Measurements from ENCODE around the gene INHBA. TPM values are rescaled to one million over a fixed set of nuclear protein-coding genes. Genes with fewer than 3 reads are reported as not detected.
A peak's percentile ranks its signal among the peaks of the same experiment; 100 is the strongest.

Gene INHBA
- total and polyA plus RNA-seq, 2 experiments from 2014 or later = 0.94 to 1.3 TPM

DNA sequence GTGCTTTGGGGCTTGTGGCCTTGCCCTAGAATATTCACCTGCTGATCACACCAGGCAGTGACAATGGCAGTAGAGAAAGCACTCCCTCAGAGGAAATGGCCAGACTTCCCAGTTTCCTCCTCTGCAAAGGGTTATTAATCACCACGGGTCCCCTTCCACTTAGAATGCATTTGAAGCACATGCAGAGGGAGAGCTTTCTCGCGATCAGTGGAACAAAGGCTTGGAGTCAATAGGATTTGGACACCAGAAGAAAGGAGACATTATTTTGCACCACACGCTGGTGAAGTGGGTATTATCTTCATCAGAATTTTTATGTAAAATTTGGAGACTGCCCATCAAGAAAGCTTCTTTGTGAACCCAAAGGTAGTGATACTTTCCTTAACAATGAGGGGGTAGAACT, 35.4 kb upstream of the INHBA start:
- no peaks in the 10 kb centered on the region for H3K27me3 ChIP-seq (ENCODE audit: insufficient read depth)
- no peaks in the 10 kb centered on the region for H3K27me3 Mint-ChIP-seq (ENCODE audit: insufficient read depth, low read depth, poor library complexity)
- no peak overlapping the region for H3K27ac ChIP-seq (ENCODE audit: low read depth)
- no peak overlapping the region for H3K27ac Mint-ChIP-seq
- no peak overlapping the region for H3K4me3 ChIP-seq
- no peak for ATAC-seq
- no peak overlapping the region for H3K4me2 ChIP-seq
- H2AFZ ChIP-seq = peak overlapping the region; percentile 19; the same call in 1 of the 2 replicates
- H3K4me3 Mint-ChIP-seq = no peak overlapping the region
- TF ChIP-seq JUNB (IDR thresholded peaks at IDR 0.05; ENCODE audit: unreplicated experiment) (no peak), STAT1 (IDR thresholded peaks at IDR 0.05; ENCODE audit: unreplicated experiment) (no peak), ZNF114 (CRISPR knock-in tag; IDR thresholded peaks at IDR 0.05) (no peak), CREB1 (CRISPR knock-in tag; IDR thresholded peaks at IDR 0.05; ENCODE audit: low read depth) (no peak)
- TF ChIP-seq, protein P1, sequence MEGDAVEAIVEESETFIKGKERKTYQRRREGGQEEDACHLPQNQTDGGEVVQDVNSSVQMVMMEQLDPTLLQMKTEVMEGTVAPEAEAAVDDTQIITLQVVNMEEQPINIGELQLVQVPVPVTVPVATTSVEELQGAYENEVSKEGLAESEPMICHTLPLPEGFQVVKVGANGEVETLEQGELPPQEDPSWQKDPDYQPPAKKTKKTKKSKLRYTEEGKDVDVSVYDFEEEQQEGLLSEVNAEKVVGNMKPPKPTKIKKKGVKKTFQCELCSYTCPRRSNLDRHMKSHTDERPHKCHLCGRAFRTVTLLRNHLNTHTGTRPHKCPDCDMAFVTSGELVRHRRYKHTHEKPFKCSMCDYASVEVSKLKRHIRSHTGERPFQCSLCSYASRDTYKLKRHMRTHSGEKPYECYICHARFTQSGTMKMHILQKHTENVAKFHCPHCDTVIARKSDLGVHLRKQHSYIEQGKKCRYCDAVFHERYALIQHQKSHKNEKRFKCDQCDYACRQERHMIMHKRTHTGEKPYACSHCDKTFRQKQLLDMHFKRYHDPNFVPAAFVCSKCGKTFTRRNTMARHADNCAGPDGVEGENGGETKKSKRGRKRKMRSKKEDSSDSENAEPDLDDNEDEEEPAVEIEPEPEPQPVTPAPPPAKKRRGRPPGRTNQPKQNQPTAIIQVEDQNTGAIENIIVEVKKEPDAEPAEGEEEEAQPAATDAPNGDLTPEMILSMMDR (conservative IDR thresholded peaks at IDR 0.05; ENCODE audit: low read depth in 2 of 2) = no peak
- TF ChIP-seq, protein P2, sequence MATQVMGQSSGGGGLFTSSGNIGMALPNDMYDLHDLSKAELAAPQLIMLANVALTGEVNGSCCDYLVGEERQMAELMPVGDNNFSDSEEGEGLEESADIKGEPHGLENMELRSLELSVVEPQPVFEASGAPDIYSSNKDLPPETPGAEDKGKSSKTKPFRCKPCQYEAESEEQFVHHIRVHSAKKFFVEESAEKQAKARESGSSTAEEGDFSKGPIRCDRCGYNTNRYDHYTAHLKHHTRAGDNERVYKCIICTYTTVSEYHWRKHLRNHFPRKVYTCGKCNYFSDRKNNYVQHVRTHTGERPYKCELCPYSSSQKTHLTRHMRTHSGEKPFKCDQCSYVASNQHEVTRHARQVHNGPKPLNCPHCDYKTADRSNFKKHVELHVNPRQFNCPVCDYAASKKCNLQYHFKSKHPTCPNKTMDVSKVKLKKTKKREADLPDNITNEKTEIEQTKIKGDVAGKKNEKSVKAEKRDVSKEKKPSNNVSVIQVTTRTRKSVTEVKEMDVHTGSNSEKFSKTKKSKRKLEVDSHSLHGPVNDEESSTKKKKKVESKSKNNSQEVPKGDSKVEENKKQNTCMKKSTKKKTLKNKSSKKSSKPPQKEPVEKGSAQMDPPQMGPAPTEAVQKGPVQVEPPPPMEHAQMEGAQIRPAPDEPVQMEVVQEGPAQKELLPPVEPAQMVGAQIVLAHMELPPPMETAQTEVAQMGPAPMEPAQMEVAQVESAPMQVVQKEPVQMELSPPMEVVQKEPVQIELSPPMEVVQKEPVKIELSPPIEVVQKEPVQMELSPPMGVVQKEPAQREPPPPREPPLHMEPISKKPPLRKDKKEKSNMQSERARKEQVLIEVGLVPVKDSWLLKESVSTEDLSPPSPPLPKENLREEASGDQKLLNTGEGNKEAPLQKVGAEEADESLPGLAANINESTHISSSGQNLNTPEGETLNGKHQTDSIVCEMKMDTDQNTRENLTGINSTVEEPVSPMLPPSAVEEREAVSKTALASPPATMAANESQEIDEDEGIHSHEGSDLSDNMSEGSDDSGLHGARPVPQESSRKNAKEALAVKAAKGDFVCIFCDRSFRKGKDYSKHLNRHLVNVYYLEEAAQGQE (IDR thresholded peaks at IDR 0.05; ENCODE audit: unreplicated experiment) = no peak
- H3K4me1 ChIP-seq (ENCODE audit: insufficient read depth) = no peaks in the 10 kb centered on the region
- peaks cover 7% of the 10 kb centered on the region; the same call in 1 of the 3 replicates for H3K4me1 Mint-ChIP-seq
- no peaks in the 10 kb centered on the region for H3K79me2 ChIP-seq (replicated peaks; ENCODE audit: insufficient read depth)
- H3K9me3 Mint-ChIP-seq = peaks cover 12% of the 10 kb centered on the region
- no peaks in the 10 kb centered on the region; the same call in none of the 2 replicates for H3K9me2 ChIP-seq (ENCODE audit: insufficient read depth)
- no peak for DNase-seq (ENCODE audit: low spot score)
- no peaks in the 10 kb centered on the region for H3F3A ChIP-seq (replicated peaks; ENCODE audit: low read depth)
- no peaks in the 10 kb centered on the region for H4K20me1 ChIP-seq (replicated peaks; ENCODE audit: insufficient read depth)
- peaks cover 11% of the 10 kb centered on the region for H3K36me3 Mint-ChIP-seq (ENCODE audit: low read depth)
- H3K36me3 ChIP-seq (ENCODE audit: insufficient read depth) = peaks cover 6% of the 10 kb centered on the region; the same call in 1 of the 2 replicates

- Mint-ChIP-seq H3K9me3 (no peaks in the 10 kb centered on the region), H3K27ac (no peak overlapping the region), H3K27me3 (ENCODE audit: insufficient read depth, low read depth, poor library complexity) (peaks cover 2% of the 10 kb centered on the region), H3K4me3 (no peak overlapping the region), H3K4me1 (peaks cover 12% of the 10 kb centered on the region; the same call in 2 of the 3 replicates), H3K36me3 (ENCODE audit: low read depth) (no peaks in the 10 kb centered on the region)
- no peak overlapping the region for H3K27ac ChIP-seq (ENCODE audit: low read depth)
- H3K4me1 ChIP-seq (ENCODE audit: insufficient read depth) = no peaks in the 10 kb centered on the region
- no peak overlapping the region for H3K4me2 ChIP-seq
- ATAC-seq (no peak), DNase-seq (ENCODE audit: low spot score) (no peak)
- no peaks in the 10 kb centered on the region for H4K20me1 ChIP-seq (replicated peaks; ENCODE audit: insufficient read depth)
- no peaks in the 10 kb centered on the region for H3K36me3 ChIP-seq (ENCODE audit: insufficient read depth)
- H3F3A ChIP-seq (replicated peaks; ENCODE audit: low read depth) = no peaks in the 10 kb centered on the region
- H2AFZ ChIP-seq = no peak overlapping the region
- no peak overlapping the region for H3K4me3 ChIP-seq
- no peaks in the 10 kb centered on the region for H3K27me3 ChIP-seq (ENCODE audit: insufficient read depth)
- no peaks in the 10 kb centered on the region for H3K79me2 ChIP-seq (replicated peaks; ENCODE audit: insufficient read depth)
- H3K9me2 ChIP-seq (ENCODE audit: insufficient read depth) = no peaks in the 10 kb centered on the region; the same call in none of the 2 replicates
- no peak for TF ChIP-seq ZNF114 (CRISPR knock-in tag; IDR thresholded peaks at IDR 0.05)
Measured at GRCh38 chr7:41735206-41735605, 32.3 kb upstream of the INHBA start.
